NCI-H2227 (cell line): ENCODE data around the gene PDE4D.
A peak's percentile ranks its signal among the peaks of the same experiment; 100 is the strongest.

Experiments used
- DNase-seq: peaks from one replicate; lab custom pipeline; 2025; ENCODE audit not compliant: unreplicated experiment; lab: John Stamatoyannopoulos, UW

The PDE4D gene

GRCh38 chr5:59193616-59194319 lies 699.8 kb downstream of the PDE4D start:
- no peak for DNase-seq

- no peak for DNase-seq
Observed at GRCh38 chr5:59190746-59191145, 702.8 kb downstream of the PDE4D start.

- no peak for DNase-seq
Observed at GRCh38 chr5:59189472-59190244, 703.9 kb downstream of the PDE4D start.

- peak; percentile 79 for DNase-seq
Observed at GRCh38 chr5:59188419-59189225, 704.9 kb downstream of the PDE4D start.

- no peak for DNase-seq
Observed at GRCh38 chr5:59187857-59188256, 705.7 kb downstream of the PDE4D start.

- DNase-seq: no peak
Observed at GRCh38 chr5:59186623-59187022, 706.9 kb downstream of the PDE4D start.

- no peak for DNase-seq
Observed at GRCh38 chr5:59185757-59186385, 707.7 kb downstream of the PDE4D start.

GRCh38 chr5:59184769-59185168 lies 708.8 kb downstream of the PDE4D start:
- DNase-seq: no peak

- DNase-seq: no peak
Observed at GRCh38 chr5:59182760-59183159, 710.8 kb downstream of the PDE4D start.

- DNase-seq: no peak
Observed at GRCh38 chr5:59180515-59180914, 713.0 kb downstream of the PDE4D start.

GRCh38 chr5:59179704-59180103 lies 713.8 kb downstream of the PDE4D start:
- no peak for DNase-seq

GRCh38 chr5:59178482-59178881 lies 715.0 kb downstream of the PDE4D start:
- no peak for DNase-seq

GRCh38 chr5:59178071-59178470 lies 715.5 kb downstream of the PDE4D start:
- no peak for DNase-seq

- no peak for DNase-seq
Observed at GRCh38 chr5:59177644-59178043, 715.9 kb downstream of the PDE4D start.

GRCh38 chr5:59174248-59174844 lies 719.2 kb downstream of the PDE4D start:
- peak; percentile 54 for DNase-seq

- no peak for DNase-seq
Observed at GRCh38 chr5:59173578-59173977, 719.9 kb downstream of the PDE4D start.

GRCh38 chr5:59171131-59171530 lies 722.4 kb downstream of the PDE4D start:
- DNase-seq: no peak

- DNase-seq: no peak
Observed at GRCh38 chr5:59169768-59170150, 723.8 kb downstream of the PDE4D start.

GRCh38 chr5:59169081-59169767 lies 724.3 kb downstream of the PDE4D start:
- no peak for DNase-seq

- no peak for DNase-seq
Observed at GRCh38 chr5:59168067-59168466, 725.5 kb downstream of the PDE4D start.
